Left colon (tissue), 2 donors: ENCODE measurements around the gene IGFN1. TPM values are rescaled to one million over a fixed set of nuclear protein-coding genes. Genes with fewer than 3 reads are reported as not detected.
"Not testable (repeated sequence)": the region's sequence is repeated elsewhere in the genome, so short reads cannot be mapped to it uniquely, and the experiment has no call there.

Source experiments
- ATAC-seq: fragments of 200-7000 bp; cut with Tn5 transposase; one replicate; pipeline ENCODE4 v1.9.1; 2020; ENCODE audit warnings: mild to moderate bottlenecking, moderate library complexity
- DNase-seq, 2 donors: peaks; one replicate each; pipeline ENCODE4 v3.0.0-alpha.2; 2020
- intact Hi-C, 2 donors: fragments of 100-400 bp; cut with DNase I in 1 of 2; cut with micrococcal nuclease in 1 of 2; formaldehyde crosslinking; loops; one replicate each; pipeline versions ENCODE4 v1.11.2 to v1.14.0; 2022; cut with DNase I, micrococcal nuclease
- total RNA-seq, 2 donors: library from RNA; stranded (reverse); fragmentation: NEBNext Ultra II Directional; extraction: Animal tissue kit (Norgen Biotek cat#: 25700); gene quantifications; one replicate each; pipeline ENCODE4 v1.2.1, GENCODE V29; 2021
- donor health status: DM: no; HTN: no; CAD: no.
- donor health status: DM: yes; HTN: yes; CAD: no.

The IGFN1 gene
- total RNA-seq, 2 donors from 2014 or later: 0.39 TPM; not detected in 1

GRCh38 chr1:201226178-201226514 lies 35.5 kb downstream of the IGFN1 start:
- ATAC-seq: no peak
- intact Hi-C loops: loop anchor here in 1 of 2 donors (10.0 kb wide), 2 partner anchors 81 to 251 kb away; no protein-coding TSS in a partner anchor
- no peak for DNase-seq

- ATAC-seq (no peak), DNase-seq (no peak)
- intact Hi-C loops: loop anchor here in 1 of 2 donors (10.0 kb wide), 2 partner anchors 82 to 252 kb away; no protein-coding TSS in a partner anchor
Measured at GRCh38 chr1:201226859-201227488, 36.4 kb downstream of the IGFN1 start.

GRCh38 chr1:201228011-201228983 lies 37.7 kb downstream of the IGFN1 start:
- ATAC-seq (no peak), DNase-seq (no peak)
- intact Hi-C loops: loop anchor here in 1 of 2 donors (10.0 kb wide), 2 partner anchors 83 to 253 kb away; no protein-coding TSS in a partner anchor

- no peak for DNase-seq
Measured at GRCh38 chr1:201229095-201229494, 38.5 kb downstream of the IGFN1 start.

GRCh38 chr1:201229771-201230635 lies 39.4 kb downstream of the IGFN1 start:
- ATAC-seq (no peak), DNase-seq (no peak)
- intact Hi-C loops: loop anchor here in 1 of 2 donors (10.0 kb wide), 2 partner anchors 85 to 255 kb away; no protein-coding TSS in a partner anchor

More at GRCh38 chr1:201229095-201229494, 38.5 kb downstream of the IGFN1 start:
- ATAC-seq: no peak
- intact Hi-C loops: loop anchor here in 1 of 2 donors (10.0 kb wide), 2 partner anchors 84 to 254 kb away; no protein-coding TSS in a partner anchor

GRCh38 chr1:201230676-201231075 lies 40.1 kb downstream of the IGFN1 start:
- ATAC-seq (no peak), DNase-seq (no peak)
- intact Hi-C loops: no loop called here

- DNase-seq, intact Hi-C loops, ATAC-seq: not testable (repeated sequence)
Measured at GRCh38 chr1:201239646-201240045, 49.0 kb downstream of the IGFN1 start.

GRCh38 chr1:201240171-201240570 lies 49.5 kb downstream of the IGFN1 start:
- DNase-seq (no peak), ATAC-seq (no peak)
- intact Hi-C loops: no loop called here

GRCh38 chr1:201241736-201242135 lies 51.1 kb downstream of the IGFN1 start:
- no peak for ATAC-seq
- intact Hi-C loops: no loop called here
- no peak for DNase-seq

- intact Hi-C loops: no loop called here
- ATAC-seq (peak; percentile 80), DNase-seq (no peak)
Measured at GRCh38 chr1:201245082-201245481, 54.5 kb downstream of the IGFN1 start.

- DNase-seq: no peak
- intact Hi-C loops: no loop called here
- no peak for ATAC-seq
Measured at GRCh38 chr1:201248721-201249559, 58.3 kb downstream of the IGFN1 start.

- intact Hi-C loops: loop anchor here (5.0 kb wide), 1 partner anchor 112 kb away; no protein-coding TSS in a partner anchor
- DNase-seq (no peak), ATAC-seq (no peak)
Measured at GRCh38 chr1:201250326-201251011, 59.8 kb downstream of the IGFN1 start.

GRCh38 chr1:201251411-201251810 lies 60.8 kb downstream of the IGFN1 start:
- DNase-seq: no peak
- intact Hi-C loops: loop anchor here (5.0 kb wide), 1 partner anchor 111 kb away; no protein-coding TSS in a partner anchor
- ATAC-seq: no peak

- intact Hi-C loops: loop anchor here (5.0 kb wide), 1 partner anchor 110 kb away; no protein-coding TSS in a partner anchor
- ATAC-seq (no peak), DNase-seq (no peak)
Measured at GRCh38 chr1:201251851-201252430, 61.3 kb downstream of the IGFN1 start.

GRCh38 chr1:201252944-201253371 lies 62.3 kb downstream of the IGFN1 start:
- no peak for ATAC-seq

GRCh38 chr1:201253411-201253810 lies 62.8 kb downstream of the IGFN1 start:
- no peak for DNase-seq
- no peak for ATAC-seq
- intact Hi-C loops: loop anchor here (5.0 kb wide), 1 partner anchor 109 kb away; no protein-coding TSS in a partner anchor

More at GRCh38 chr1:201252944-201253371, 62.3 kb downstream of the IGFN1 start:
- DNase-seq: no peak
- intact Hi-C loops: loop anchor here (5.0 kb wide), 1 partner anchor 109 kb away; no protein-coding TSS in a partner anchor
